Measurements from ENCODE around the gene SEPTIN12. TPM values are rescaled to one million over a fixed set of nuclear protein-coding genes. Genes with fewer than 3 reads are reported as not detected.
A peak's percentile ranks its signal among the peaks of the same experiment; 100 is the strongest.

The SEPTIN12 gene
- total and polyA plus RNA-seq, 2 donors = 0.14 TPM; not detected in 1

DNA sequence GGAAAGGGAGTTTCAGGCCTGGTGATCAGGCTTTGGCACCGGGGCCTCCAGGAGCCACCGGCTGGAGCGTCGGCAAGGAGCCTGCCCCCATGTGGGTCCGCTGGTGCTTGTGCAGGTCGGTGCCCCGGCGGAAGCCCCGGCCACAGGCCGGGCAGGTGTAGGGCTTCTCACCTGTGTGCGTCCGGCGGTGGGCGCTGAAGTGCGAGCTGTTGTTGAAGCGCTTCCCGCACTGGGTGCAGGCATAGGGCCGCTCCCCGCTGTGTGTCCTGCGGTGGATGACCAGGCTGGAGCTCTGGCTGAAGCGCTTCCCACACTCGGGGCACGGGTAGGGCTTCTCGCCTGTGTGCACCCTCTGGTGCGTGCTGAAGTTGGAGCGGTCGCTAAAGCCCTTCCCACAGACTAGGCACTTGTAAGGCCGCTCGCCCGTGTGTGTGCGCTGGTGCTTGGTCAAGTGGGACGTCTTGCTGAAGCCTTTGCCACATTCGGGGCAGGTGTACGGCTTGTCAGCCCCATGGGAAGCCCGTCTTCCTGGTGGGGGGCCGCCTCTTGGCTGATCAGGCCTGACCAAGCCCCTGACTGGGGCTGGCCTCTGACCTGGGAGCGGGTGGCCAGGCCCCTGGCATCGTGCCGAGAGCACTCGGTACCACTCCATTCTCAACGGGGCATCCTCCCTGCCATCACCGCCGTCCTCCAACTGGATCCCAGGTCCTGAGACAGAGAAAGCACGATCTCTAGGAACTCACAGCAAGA is 35.6 kb downstream of the SEPTIN12 start:
- DNase-seq (ENCODE audit: low read depth in 6 of 9, low spot score in 9 of 9) = no peak
- Histone ChIP-seq H3K4me3 (ENCODE audit: low read length in 2 of 2) (no peak overlapping the region), H3K9me3 (ENCODE audit: control insufficient read depth in 2 of 2, insufficient read depth in 1 of 2, low read length in 1 of 2) (peaks cover 4 to 8% of the 10 kb centered on the region in 2 donors), H3K4me1 (ENCODE audit: control insufficient read depth in 2 of 2, insufficient read depth in 2 of 2, low read length in 2 of 2) (peaks cover 4 to 17% of the 10 kb centered on the region in 2 donors), H3K36me3 (ENCODE audit: control insufficient read depth in 2 of 2, insufficient read depth in 2 of 2, low read length in 1 of 2) (peaks cover 56 to 59% of the 10 kb centered on the region in 2 donors), H3K27ac (ENCODE audit: low read depth in 1 of 2, low read length in 1 of 2) (no peak overlapping the region), H3K27me3 (ENCODE audit: control insufficient read depth in 2 of 2, insufficient read depth in 1 of 2, low read length in 1 of 2) (no peaks in the 10 kb centered on the region)
- WGBS = 98% methylated on average over 44 of the region's 44 CpGs

DNA sequence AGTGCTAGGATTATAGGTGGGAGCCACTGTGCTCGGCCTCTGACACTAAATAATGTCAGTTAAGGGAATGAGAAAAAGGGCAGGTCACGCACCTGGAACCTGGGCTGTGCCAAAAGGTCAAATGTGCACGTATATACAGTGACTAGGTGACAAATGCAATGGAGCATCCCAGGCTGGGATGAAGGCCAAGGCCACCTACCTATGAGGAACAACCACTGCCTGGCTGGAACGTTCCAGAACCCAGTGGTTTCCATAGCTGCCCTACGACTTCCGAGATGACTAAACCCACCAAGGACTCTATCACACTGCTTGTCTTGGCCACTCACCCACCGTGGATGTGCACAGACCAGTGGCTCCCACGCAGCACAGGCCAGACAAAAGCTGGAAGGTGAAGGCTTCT is 37.2 kb downstream of the SEPTIN12 start:
- DNase-seq (ENCODE audit: low read depth in 6 of 9, low spot score in 9 of 9) = no peak
- 97% methylated on average over 8 of the region's 8 CpGs for WGBS
- no peak overlapping the region for H3K4me3 ChIP-seq (ENCODE audit: low read length in 2 of 2)

DNA sequence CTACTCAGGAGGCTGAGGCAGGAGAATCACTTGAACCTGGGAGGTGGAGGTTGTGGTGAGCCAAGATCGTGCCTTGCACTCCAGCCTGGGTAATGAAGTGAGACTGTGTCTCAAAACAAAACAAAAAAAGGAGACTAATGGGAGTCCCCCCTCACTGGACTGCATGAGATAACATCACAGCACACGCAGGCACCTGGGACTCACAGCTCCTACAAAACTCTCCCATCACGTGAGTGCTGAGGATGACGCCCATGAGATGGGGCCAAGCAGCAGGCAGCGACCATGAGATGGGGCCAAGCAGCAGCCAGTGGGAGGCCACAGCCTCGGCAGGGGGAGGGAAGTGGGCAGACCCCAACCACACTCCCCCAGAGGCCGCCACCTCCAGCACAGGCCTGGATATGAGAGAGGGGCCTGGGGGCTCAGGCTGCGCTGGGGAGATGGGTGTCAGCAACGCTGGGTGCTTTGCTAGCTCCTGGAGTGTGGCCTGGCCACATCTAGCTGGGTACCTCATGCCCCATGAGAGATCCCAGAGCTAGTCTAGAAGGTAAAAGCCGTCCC is 38.4 kb downstream of the SEPTIN12 start:
- Histone ChIP-seq H3K27ac (ENCODE audit: low read depth in 1 of 2, low read length in 1 of 2) (no peak overlapping the region), H3K4me3 (ENCODE audit: low read length in 2 of 2) (no peak overlapping the region), H3K27me3 (ENCODE audit: control insufficient read depth in 2 of 2, insufficient read depth in 1 of 2, low read length in 1 of 2) (no peaks in the 10 kb centered on the region), H3K9me3 (ENCODE audit: control insufficient read depth in 2 of 2, insufficient read depth in 1 of 2, low read length in 1 of 2) (peaks cover under 1 to 2% of the 10 kb centered on the region in 2 donors), H3K4me1 (ENCODE audit: control insufficient read depth in 2 of 2, insufficient read depth in 2 of 2, low read length in 2 of 2) (peaks cover 14 to 35% of the 10 kb centered on the region in 2 donors), H3K36me3 (ENCODE audit: control insufficient read depth in 2 of 2, insufficient read depth in 2 of 2, low read length in 1 of 2) (peaks cover 41 to 42% of the 10 kb centered on the region in 2 donors)
- WGBS = 96% methylated on average over 10 of the region's 10 CpGs
- DNase-seq (ENCODE audit: low read depth in 6 of 9, low spot score in 9 of 9) = no peak

More for the DNA sequence above, 37.2 kb downstream of the SEPTIN12 start:
- H3K36me3 ChIP-seq (ENCODE audit: control insufficient read depth in 2 of 2, insufficient read depth in 2 of 2, low read length in 1 of 2) = peaks cover 51 to 53% of the 10 kb centered on the region in 2 donors
- H3K27ac ChIP-seq (ENCODE audit: low read depth in 1 of 2, low read length in 1 of 2) = no peak overlapping the region
- peaks cover 4 to 8% of the 10 kb centered on the region in 2 donors for H3K9me3 ChIP-seq (ENCODE audit: control insufficient read depth in 2 of 2, insufficient read depth in 1 of 2, low read length in 1 of 2)
- no peaks in the 10 kb centered on the region for H3K27me3 ChIP-seq (ENCODE audit: control insufficient read depth in 2 of 2, insufficient read depth in 1 of 2, low read length in 1 of 2)
- H3K4me1 ChIP-seq (ENCODE audit: control insufficient read depth in 2 of 2, insufficient read depth in 2 of 2, low read length in 2 of 2) = peaks cover 14 to 34% of the 10 kb centered on the region in 2 donors

GRCh38 chr16:4748682-4749411 is 39.3 kb downstream of the SEPTIN12 start:
- peaks cover 14 to 35% of the 10 kb centered on the region in 2 donors for H3K4me1 ChIP-seq (ENCODE audit: control insufficient read depth in 2 of 2, insufficient read depth in 2 of 2, low read length in 2 of 2)
- no peak overlapping the region for H3K4me3 ChIP-seq (ENCODE audit: low read length in 2 of 2)
- H3K27me3 ChIP-seq (ENCODE audit: control insufficient read depth in 2 of 2, insufficient read depth in 1 of 2, low read length in 1 of 2) = no peaks in the 10 kb centered on the region
- no peaks in the 10 kb centered on the region for H3K9me3 ChIP-seq (ENCODE audit: control insufficient read depth in 2 of 2, insufficient read depth in 1 of 2, low read length in 1 of 2)
- 96% methylated on average over 16 of the region's 16 CpGs for WGBS
- no peak for DNase-seq (ENCODE audit: low read depth in 6 of 9, low spot score in 9 of 9)
- H3K27ac ChIP-seq (ENCODE audit: low read depth in 1 of 2, low read length in 1 of 2) = no peak overlapping the region
- peaks cover 35 to 38% of the 10 kb centered on the region in 2 donors for H3K36me3 ChIP-seq (ENCODE audit: control insufficient read depth in 2 of 2, insufficient read depth in 2 of 2, low read length in 1 of 2)

DNA sequence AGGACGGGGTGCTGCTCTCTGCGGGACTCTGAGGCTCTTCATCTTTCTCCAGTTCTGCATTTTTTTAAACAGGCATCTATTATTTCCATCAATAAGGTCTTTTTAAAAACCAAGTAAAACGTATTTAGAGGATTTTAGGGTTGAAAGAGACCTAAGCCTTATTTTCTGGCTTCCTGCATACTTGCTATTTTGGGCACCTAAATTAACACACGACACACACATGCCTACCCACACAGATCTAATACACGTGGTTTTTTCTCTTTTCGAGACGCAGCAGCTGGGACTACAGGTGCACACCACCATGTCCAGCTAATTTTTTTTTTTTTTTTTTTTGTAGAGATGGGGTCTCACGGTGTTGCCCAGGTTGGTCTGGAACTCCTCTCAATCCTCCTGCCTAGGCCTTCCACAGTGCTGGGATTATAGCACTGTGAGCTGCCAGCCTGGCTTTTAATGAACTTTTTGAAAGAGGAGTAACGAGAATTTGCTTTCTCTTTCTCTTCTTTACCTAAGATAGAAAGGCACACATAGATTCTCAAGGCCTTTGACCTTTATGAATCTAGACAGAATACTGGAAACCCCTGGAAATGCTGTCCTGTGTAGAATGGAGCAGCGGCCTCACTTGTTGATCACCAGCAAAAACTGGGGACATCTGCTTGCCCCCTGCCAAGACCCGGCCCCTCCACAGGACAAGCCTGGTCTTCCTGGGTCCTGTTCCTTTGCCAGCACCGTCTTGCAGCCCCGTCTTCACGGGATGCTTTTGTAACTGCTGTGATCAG is 40.1 kb downstream of the SEPTIN12 start:
- peaks cover 28 to 31% of the 10 kb centered on the region in 2 donors for H3K36me3 ChIP-seq (ENCODE audit: control insufficient read depth in 2 of 2, insufficient read depth in 2 of 2, low read length in 1 of 2)
- 55% methylated on average over 14 of the region's 14 CpGs for WGBS
- DNase-seq (ENCODE audit: low read depth in 6 of 9, low spot score in 9 of 9) = peak in 2 of 9 donors; percentile 29 to 70
- H3K27ac ChIP-seq (ENCODE audit: low read depth in 1 of 2, low read length in 1 of 2) = peak overlapping the region in 1 of 2 donors; percentile 13
- H3K4me3 ChIP-seq (ENCODE audit: low read length in 2 of 2) = no peak overlapping the region
- no peaks in the 10 kb centered on the region for H3K9me3 ChIP-seq (ENCODE audit: control insufficient read depth in 2 of 2, insufficient read depth in 1 of 2, low read length in 1 of 2)
- H3K4me1 ChIP-seq (ENCODE audit: control insufficient read depth in 2 of 2, insufficient read depth in 2 of 2, low read length in 2 of 2) = peaks cover 14 to 40% of the 10 kb centered on the region in 2 donors
- H3K27me3 ChIP-seq (ENCODE audit: control insufficient read depth in 2 of 2, insufficient read depth in 1 of 2, low read length in 1 of 2) = no peaks in the 10 kb centered on the region

DNA sequence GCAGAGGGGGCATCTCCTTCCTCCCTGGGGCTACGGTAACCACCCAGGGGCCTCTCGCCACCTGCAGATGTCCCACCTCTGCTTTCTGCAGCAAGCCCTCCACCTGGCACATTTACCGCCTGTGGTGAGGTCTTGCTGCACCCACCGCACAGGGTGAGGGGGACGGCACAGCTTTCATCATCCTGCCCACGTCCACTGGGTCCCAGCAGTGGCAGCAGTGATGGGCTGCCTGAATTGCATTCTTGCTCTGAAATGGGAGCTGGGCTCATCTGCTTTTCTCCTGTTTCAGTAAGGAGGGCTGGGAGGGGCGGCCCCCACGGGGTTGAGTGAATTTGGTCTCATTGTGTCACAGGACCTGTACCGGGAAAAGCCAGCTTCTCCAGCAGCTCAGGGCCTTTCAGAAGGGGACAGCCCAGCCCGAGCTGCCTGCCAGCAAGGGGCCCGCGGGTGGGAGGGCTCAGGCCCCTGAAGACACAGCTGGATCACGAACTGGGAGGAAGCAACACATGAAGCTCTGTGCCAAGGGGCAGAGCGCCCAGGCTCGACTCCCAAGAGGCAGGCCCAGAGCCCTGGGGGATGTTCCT is 41.1 kb downstream of the SEPTIN12 start:
- Histone ChIP-seq H3K27ac (ENCODE audit: low read depth in 1 of 2, low read length in 1 of 2) (peak overlapping the region; percentile 13 to 25), H3K4me3 (ENCODE audit: low read length in 2 of 2) (no peak overlapping the region), H3K9me3 (ENCODE audit: control insufficient read depth in 2 of 2, insufficient read depth in 1 of 2, low read length in 1 of 2) (no peaks in the 10 kb centered on the region), H3K4me1 (ENCODE audit: control insufficient read depth in 2 of 2, insufficient read depth in 2 of 2, low read length in 2 of 2) (peaks cover 14 to 44% of the 10 kb centered on the region in 2 donors), H3K27me3 (ENCODE audit: control insufficient read depth in 2 of 2, insufficient read depth in 1 of 2, low read length in 1 of 2) (no peaks in the 10 kb centered on the region), H3K36me3 (ENCODE audit: control insufficient read depth in 2 of 2, insufficient read depth in 2 of 2, low read length in 1 of 2) (peaks cover 18 to 22% of the 10 kb centered on the region in 2 donors)
- peak in 2 of 9 donors; percentile 35 to 57 for DNase-seq (ENCODE audit: low read depth in 6 of 9, low spot score in 9 of 9)
- WGBS = 53% methylated on average over 15 of the region's 15 CpGs

DNA sequence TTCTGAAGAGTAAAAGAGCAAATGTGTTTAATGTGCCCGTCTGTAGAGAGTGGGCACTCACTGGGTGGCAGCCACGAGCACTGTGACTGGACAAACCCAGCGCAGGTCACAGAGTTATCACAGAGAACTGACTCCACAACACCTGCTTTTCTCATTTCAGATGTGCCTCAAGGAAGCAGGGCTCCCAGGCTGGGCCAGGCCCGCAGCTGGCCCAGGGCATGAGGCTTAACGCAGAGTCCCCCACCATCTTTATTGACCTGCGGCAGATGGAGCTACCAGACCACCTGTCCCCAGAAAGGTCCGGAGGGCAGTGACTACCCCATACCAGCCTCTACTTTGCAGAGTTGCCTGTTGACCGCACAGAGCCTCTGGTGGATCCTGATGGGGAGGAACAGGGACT is 41.9 kb downstream of the SEPTIN12 start:
- no peaks in the 10 kb centered on the region for H3K9me3 ChIP-seq (ENCODE audit: control insufficient read depth in 2 of 2, insufficient read depth in 1 of 2, low read length in 1 of 2)
- no peaks in the 10 kb centered on the region for H3K27me3 ChIP-seq (ENCODE audit: control insufficient read depth in 2 of 2, insufficient read depth in 1 of 2, low read length in 1 of 2)
- H3K4me3 ChIP-seq (ENCODE audit: low read length in 2 of 2) = no peak overlapping the region
- H3K4me1 ChIP-seq (ENCODE audit: control insufficient read depth in 2 of 2, insufficient read depth in 2 of 2, low read length in 2 of 2) = peaks cover 14 to 44% of the 10 kb centered on the region in 2 donors
- DNase-seq (ENCODE audit: low read depth in 6 of 9, low spot score in 9 of 9) = no peak
- H3K27ac ChIP-seq (ENCODE audit: low read depth in 1 of 2, low read length in 1 of 2) = no peak overlapping the region
- 97% methylated on average over 8 of the region's 8 CpGs for WGBS
- peaks cover 9 to 13% of the 10 kb centered on the region in 2 donors for H3K36me3 ChIP-seq (ENCODE audit: control insufficient read depth in 2 of 2, insufficient read depth in 2 of 2, low read length in 1 of 2)

DNA sequence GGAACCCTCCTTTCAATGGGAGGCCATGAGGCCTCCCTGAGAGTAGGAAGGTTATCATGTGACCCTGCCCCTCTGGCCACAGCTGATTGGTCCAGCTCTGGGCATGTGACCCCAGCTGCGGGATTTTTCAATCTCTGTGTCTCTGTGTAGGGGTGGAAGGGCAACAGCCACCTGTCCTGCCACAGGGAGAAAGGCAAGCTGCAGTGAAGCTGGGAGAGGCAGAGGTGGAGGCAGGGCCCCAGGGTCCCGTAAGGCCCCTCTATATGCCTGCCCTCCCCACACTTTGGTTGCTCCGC is 42.9 kb downstream of the SEPTIN12 start:
- WGBS = 95% methylated on average over 3 of the region's 3 CpGs
- no peak overlapping the region for H3K27ac ChIP-seq (ENCODE audit: low read depth in 1 of 2, low read length in 1 of 2)
- H3K36me3 ChIP-seq (ENCODE audit: control insufficient read depth in 2 of 2, insufficient read depth in 2 of 2, low read length in 1 of 2) = peaks cover 3 to 6% of the 10 kb centered on the region in 2 donors
- no peaks in the 10 kb centered on the region for H3K9me3 ChIP-seq (ENCODE audit: control insufficient read depth in 2 of 2, insufficient read depth in 1 of 2, low read length in 1 of 2)
- H3K4me3 ChIP-seq (ENCODE audit: low read length in 2 of 2) = no peak overlapping the region
- H3K4me1 ChIP-seq (ENCODE audit: control insufficient read depth in 2 of 2, insufficient read depth in 2 of 2, low read length in 2 of 2) = peaks cover 14 to 44% of the 10 kb centered on the region in 2 donors
- no peaks in the 10 kb centered on the region for H3K27me3 ChIP-seq (ENCODE audit: control insufficient read depth in 2 of 2, insufficient read depth in 1 of 2, low read length in 1 of 2)
- no peak for DNase-seq (ENCODE audit: low read depth in 6 of 9, low spot score in 9 of 9)
